GM19238 (cell line): ENCODE results near the gene ABLIM1.

ENCODE experiments used
- DNase-seq: peaks from one replicate; pipeline ENCODE4 v3.0.0; 2011; ENCODE audit warnings: low spot score; ENCODE audit not compliant: insufficient read length

ABLIM1 gene

DNA sequence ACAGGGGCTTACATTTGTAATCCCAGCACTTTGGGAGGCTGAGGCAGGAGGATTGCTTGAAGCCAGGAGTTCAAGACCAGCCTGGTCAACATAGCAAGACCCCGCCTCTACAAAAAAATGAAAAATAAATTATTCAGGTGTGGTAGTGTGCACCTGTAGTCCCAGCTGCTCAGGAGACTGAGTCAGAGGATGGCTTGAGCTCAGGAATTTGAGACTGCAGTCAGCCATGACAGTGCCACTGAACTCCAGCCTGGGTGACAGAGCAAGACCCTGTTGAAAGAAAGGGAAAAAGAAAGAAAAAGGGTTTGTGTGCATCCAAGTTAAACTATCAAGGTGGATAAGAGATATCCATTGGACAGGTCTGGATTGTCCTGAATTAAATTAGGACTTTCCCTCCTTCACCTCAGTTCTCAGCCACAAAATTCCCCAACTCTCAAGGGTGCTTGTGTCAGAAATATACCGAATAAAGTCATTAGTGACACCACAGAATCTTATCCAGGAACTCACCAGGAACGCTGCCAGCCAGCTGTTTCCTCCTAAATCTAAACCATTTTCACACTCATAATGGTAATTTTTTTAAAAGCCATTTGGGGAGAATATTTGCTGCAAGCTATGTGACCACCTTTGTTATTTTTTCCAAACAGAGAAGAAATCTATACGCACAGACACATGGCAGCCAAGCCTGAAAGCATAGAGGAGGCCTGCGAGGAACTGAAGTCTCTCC lies 265.8 kb downstream of the ABLIM1 start:
- no peak for DNase-seq

GRCh38 chr10:114391599-114391998 lies 266.5 kb downstream of the ABLIM1 start:
- DNase-seq = no peak

GRCh38 chr10:114389426-114389825 lies 268.6 kb downstream of the ABLIM1 start:
- DNase-seq = no peak

- no peak for DNase-seq
These were observed 269.8 kb downstream of the ABLIM1 start for GRCh38 chr10:114388275-114388674.

DNA sequence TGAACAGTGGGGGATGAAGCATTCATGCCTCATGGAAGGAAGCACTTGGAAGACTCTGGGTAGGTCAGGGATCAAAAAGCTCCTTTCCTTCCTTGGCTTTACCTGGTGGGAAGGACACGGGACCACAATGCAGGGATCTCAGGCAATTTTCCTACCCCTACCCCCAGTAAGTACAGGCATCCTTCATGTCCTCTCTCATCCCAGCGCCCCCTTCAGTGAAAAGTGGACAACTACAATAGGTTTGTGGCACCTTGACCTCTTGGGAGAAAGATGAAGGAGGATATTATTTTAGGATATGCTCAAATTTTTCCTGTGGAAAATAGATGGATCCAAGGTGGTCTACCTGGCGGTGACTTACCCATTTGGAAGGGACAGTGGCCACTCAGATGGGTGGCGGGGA lies 270.3 kb downstream of the ABLIM1 start:
- DNase-seq = no peak

DNA sequence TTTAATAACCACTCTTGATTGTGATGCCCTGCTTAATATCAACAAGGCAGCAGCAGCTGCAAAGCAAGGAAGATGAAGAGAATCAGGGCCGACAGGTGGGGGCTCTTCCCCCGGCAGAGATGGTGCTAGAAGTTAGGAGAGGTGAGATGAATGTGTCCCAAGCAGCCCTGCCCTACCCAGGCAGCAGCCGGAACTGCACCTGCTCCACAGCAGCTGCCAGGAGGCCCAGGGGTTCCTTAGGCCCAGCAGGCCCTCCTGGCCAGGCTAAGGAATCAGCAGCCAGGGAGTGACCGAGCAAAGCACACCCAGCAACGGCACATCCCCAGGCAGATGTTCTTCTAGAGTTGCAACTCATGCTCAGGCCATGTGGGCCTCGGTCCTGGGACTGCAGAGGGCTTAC lies 271.6 kb downstream of the ABLIM1 start:
- no peak for DNase-seq

- no peak for DNase-seq
These were observed 272.5 kb downstream of the ABLIM1 start for GRCh38 chr10:114385557-114385956.

DNA sequence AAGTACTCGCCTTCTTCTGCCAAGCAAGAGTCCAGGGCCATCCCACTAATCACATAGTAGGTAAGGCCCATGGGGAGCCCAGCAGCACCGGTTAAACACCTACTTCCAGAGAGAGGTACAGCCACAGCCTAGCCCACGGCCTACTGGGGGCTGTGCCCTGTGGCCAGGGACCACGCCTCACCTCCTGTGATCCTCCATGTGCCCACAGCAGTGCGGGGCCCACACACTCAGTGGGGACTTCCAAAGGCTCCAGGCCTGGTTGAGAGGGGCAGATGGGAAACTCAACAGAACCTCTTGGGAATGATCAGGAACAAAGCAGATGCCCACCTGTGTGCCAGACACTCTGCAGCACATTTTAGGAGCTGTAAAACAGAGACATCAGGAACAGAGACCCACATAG lies 273.5 kb downstream of the ABLIM1 start:
- no peak for DNase-seq

DNA sequence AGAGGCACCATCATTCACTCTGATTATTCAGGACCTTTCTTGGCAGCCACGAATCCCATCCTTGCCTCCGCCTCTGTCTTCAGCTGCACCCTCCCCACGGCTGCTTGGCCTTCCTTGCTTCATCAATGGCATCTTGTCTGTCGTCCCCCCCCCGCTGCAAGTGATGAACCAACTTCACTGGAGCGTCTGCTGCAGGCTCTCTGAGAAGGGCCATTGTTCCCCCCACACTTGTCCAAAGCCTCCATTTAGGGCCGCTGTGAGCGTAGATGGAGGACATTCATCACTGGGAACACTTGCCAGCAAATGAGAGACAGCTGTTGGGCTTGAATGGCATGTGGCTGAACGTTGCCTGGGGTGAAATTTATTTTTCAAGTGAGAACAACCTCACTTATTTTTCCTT lies 273.9 kb downstream of the ABLIM1 start:
- no peak for DNase-seq
